Activated CD4-positive, alpha-beta memory T cell treated with anti-CD3 and anti-CD28 coated beads, Interleukin-2, amount 10 ng/mL, durations not matched to agents 7 days and 5 days (primary cell): Measurements from ENCODE around the gene AGTR1. TPM values are rescaled to one million over a fixed set of nuclear protein-coding genes. Genes with fewer than 3 reads are reported as not detected.

Source experiments
- CTCF ChIA-PET: fragments of 350-600 bp; sonication (Branson Sonifier 250); formaldehyde crosslinking; loops from one replicate; lab custom pipeline; 2021; ENCODE audit warnings: antibody characterized with exemption, inconsistent platforms; lab: Charles Lee
- POLR2A ChIA-PET: fragments of 350-600 bp; sonication (Branson Sonifier 250); formaldehyde crosslinking; loops from one replicate; lab custom pipeline; 2021; ENCODE audit warnings: antibody characterized with exemption; lab: Charles Lee
- DNase-seq: peaks from one replicate; pipeline ENCODE4 v3.0.0-alpha.2; 2020
- H3K27ac Mint-ChIP-seq: one replicate; pipeline ENCODE4 v1.8.0; 2021; ENCODE audit warnings: mild to moderate bottlenecking, mixed read lengths
- H3K27me3 Mint-ChIP-seq: one replicate; pipeline ENCODE4 v1.8.0; 2021; ENCODE audit warnings: mixed read lengths
- H3K36me3 Mint-ChIP-seq: one replicate; pipeline ENCODE4 v1.8.0; 2021; ENCODE audit warnings: low read depth, mixed read lengths
- H3K4me1 Mint-ChIP-seq: one replicate; pipeline ENCODE4 v1.8.0; 2021; ENCODE audit warnings: mixed read lengths
- H3K4me3 Mint-ChIP-seq: one replicate; pipeline ENCODE4 v1.8.0; 2021; ENCODE audit warnings: mild to moderate bottlenecking, mixed read lengths
- H3K9me3 Mint-ChIP-seq: one replicate; pipeline ENCODE4 v1.8.0; 2021; ENCODE audit warnings: mixed read lengths
- total RNA-seq, 2 experiments: library from RNA; stranded (reverse); gene quantifications; one replicate each; pipeline ENCODE4 v1.2.3, GENCODE V29; 2021

AGTR1 gene
- total RNA-seq, 2 experiments from 2014 or later: not detected

DNA sequence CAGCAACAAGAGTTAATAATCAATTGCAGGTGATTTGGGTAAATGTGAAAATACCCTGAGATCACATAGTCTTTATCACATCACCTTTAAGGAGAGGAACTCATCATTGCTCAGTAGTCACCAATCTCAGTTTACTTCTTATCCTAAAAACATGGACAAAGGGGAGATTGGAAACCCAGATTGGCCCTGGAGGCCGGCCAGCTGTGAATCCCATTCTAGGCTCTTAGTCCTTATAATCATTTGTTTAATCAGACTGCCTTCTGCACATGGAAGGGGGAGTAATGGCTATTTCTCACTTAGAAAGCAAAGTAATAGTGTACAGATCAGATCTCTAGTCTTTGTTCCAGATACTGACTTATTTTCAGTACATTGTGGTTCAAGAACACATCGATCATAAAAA lies 92.7 kb downstream of the AGTR1 start:
- CTCF ChIA-PET: no interaction called here
- DNase-seq: no peak
- Mint-ChIP-seq H3K9me3 (no peaks in the 10 kb centered on the region), H3K4me3 (no peak overlapping the region), H3K27ac (no peak overlapping the region), H3K4me1 (no peaks in the 10 kb centered on the region), H3K27me3 (no peaks in the 10 kb centered on the region), H3K36me3 (no peaks in the 10 kb centered on the region)
- POLR2A ChIA-PET: no interaction called here

DNA sequence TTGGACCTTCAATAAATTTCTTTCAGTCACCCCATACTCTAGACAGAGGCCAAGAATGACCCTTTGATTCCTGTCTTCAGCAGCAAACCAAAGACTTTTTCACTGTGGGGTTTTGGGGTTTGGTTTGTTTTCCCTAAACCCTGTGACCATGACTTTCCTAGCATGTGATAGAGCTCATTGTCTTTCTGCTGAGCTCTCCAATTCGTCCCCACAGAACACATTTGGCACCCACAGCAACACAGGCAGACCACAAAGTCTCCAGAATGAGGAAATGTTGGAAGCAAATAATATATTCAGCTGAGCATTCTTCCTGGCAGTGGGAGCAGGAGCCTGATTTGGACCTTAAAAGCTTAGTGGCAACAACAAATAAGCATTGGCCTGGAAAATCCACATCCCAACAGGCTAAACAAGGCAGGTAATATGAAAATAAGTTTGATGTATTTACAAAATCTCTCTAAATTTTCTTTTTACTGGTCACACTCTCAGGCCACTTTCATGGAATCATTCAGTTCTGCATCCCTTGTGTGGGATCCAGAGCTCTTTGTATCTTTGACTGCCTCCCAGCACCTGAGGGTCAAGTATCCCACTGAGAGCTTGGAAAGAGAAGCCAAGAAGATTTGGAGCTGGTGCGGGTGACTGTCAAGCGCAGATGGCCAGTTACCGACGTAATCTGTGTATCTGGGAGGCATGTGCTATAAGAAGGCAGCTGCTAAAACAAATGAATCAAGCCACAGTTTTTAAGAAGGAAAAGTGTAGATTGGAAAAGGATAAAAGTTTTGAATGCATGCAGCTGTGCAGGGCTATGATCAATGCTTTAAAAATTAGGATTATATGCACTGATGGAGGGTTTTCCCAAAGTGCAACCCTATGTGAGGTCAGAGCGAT lies 93.4 kb downstream of the AGTR1 start:
- CTCF ChIA-PET: no interaction called here
- no peaks in the 10 kb centered on the region for H3K4me1 Mint-ChIP-seq
- H3K4me3 Mint-ChIP-seq: no peak overlapping the region
- no peak overlapping the region for H3K27ac Mint-ChIP-seq
- no peaks in the 10 kb centered on the region for H3K36me3 Mint-ChIP-seq
- H3K9me3 Mint-ChIP-seq: no peaks in the 10 kb centered on the region
- no peak for DNase-seq
- POLR2A ChIA-PET: no interaction called here
- no peaks in the 10 kb centered on the region for H3K27me3 Mint-ChIP-seq

DNA sequence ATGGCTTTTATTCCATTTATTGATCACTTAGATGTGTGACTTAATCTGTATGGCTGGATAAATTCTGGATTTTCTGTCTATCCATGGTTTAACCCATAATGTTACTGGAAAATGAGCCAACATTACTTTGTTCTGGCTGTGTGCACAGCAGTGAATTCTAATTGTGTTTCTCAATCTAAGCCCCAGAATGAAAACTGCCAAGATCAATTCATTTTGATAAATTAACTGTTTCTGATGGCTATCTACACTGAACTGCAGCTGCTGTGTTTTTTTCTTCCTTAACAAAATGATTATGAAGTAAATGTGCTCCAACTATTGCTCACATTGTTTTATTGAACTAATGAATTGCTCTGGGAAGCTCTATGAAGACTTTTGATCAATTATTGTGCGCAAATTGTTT lies 94.2 kb downstream of the AGTR1 start:
- DNase-seq: no peak
- POLR2A ChIA-PET: no interaction called here
- Mint-ChIP-seq H3K27me3 (no peaks in the 10 kb centered on the region), H3K27ac (no peak overlapping the region), H3K4me3 (no peak overlapping the region), H3K36me3 (no peaks in the 10 kb centered on the region), H3K9me3 (no peaks in the 10 kb centered on the region), H3K4me1 (no peaks in the 10 kb centered on the region)
- CTCF ChIA-PET: no interaction called here

DNA sequence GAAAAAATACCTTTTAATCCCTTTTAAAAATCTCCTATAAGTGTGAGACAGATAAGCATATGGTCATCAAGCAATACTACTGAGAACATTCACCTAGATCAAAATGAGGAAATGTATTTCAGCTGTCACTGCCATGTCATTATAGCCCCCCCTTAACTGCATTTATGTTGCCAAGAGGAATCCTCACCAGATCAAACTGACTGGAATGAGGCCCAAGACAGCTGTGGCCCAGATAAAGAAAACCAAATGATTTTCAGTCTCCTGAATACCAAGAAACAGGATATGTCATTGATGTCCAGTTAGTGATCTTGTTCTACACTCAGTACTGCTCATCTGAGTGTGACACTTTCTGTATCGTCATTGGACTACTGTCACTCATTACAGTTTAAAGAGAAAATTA lies 94.8 kb downstream of the AGTR1 start:
- ChIA-PET CTCF (no interaction called here), POLR2A (no interaction called here)
- no peaks in the 10 kb centered on the region for H3K9me3 Mint-ChIP-seq
- H3K4me3 Mint-ChIP-seq: no peak overlapping the region
- no peak for DNase-seq
- H3K27me3 Mint-ChIP-seq: no peaks in the 10 kb centered on the region
- no peaks in the 10 kb centered on the region for H3K4me1 Mint-ChIP-seq
- H3K36me3 Mint-ChIP-seq: no peaks in the 10 kb centered on the region
- H3K27ac Mint-ChIP-seq: no peak overlapping the region

Other genes with a start within 250 kb of the AGTR1 start
- not detected for gene CPB1, start 129.9 kb downstream of the AGTR1 start, total RNA-seq
- gene CPA3, start 167.4 kb downstream of the AGTR1 start, total RNA-seq: not detected